Measurements from ENCODE around the gene ASTN1.

The ASTN1 gene

GRCh38 chr1:176888471-176889032, 276.0 kb downstream of the ASTN1 start:
- DNase-seq (ENCODE audit: low read depth in 1 of 2, low spot score in 1 of 2): no peak
- TF ChIP-seq SPI1 (IDR thresholded peaks at IDR 0.05; ENCODE audit: borderline replicate concordance, low read depth) (no peak), POLR2AphosphoS5 (IDR thresholded peaks at IDR 0.05; ENCODE audit: low read depth) (no peak), CTCF (IDR thresholded peaks at IDR 0.05; ENCODE audit: insufficient read depth, low read length) (no peak), GABPA (IDR thresholded peaks at IDR 0.05; ENCODE audit: low read depth) (no peak), REST (IDR thresholded peaks at IDR 0.05; ENCODE audit: insufficient replicate concordance, low read depth) (no peak)
- no peak overlapping the region for H3K4me3 ChIP-seq (replicated peaks; ENCODE audit: insufficient read depth, low read length)
- no peaks in the 10 kb centered on the region for H3K27me3 ChIP-seq (ENCODE audit: insufficient read depth, poor library complexity, severe bottlenecking)
- no peak overlapping the region for H3K27ac ChIP-seq (replicated peaks)

- Histone ChIP-seq H3K27ac (replicated peaks) (no peak overlapping the region), H3K27me3 (ENCODE audit: insufficient read depth, poor library complexity, severe bottlenecking) (no peaks in the 10 kb centered on the region), H3K4me3 (replicated peaks; ENCODE audit: insufficient read depth, low read length) (no peak overlapping the region)
- no peak for DNase-seq (ENCODE audit: low read depth in 1 of 2, low spot score in 1 of 2)
- TF ChIP-seq CTCF (IDR thresholded peaks at IDR 0.05; ENCODE audit: insufficient read depth, low read length) (no peak), POLR2AphosphoS5 (IDR thresholded peaks at IDR 0.05; ENCODE audit: low read depth) (no peak), SPI1 (IDR thresholded peaks at IDR 0.05; ENCODE audit: borderline replicate concordance, low read depth) (no peak), GABPA (IDR thresholded peaks at IDR 0.05; ENCODE audit: low read depth) (no peak), REST (IDR thresholded peaks at IDR 0.05; ENCODE audit: insufficient replicate concordance, low read depth) (no peak)
These were observed 278.8 kb downstream of the ASTN1 start for GRCh38 chr1:176885751-176886150.

- no peak for DNase-seq (ENCODE audit: low read depth in 1 of 2, low spot score in 1 of 2)
- Histone ChIP-seq H3K4me3 (replicated peaks; ENCODE audit: insufficient read depth, low read length) (no peak overlapping the region), H3K27me3 (ENCODE audit: insufficient read depth, poor library complexity, severe bottlenecking) (no peaks in the 10 kb centered on the region), H3K27ac (replicated peaks) (no peak overlapping the region)
- TF ChIP-seq REST (IDR thresholded peaks at IDR 0.05; ENCODE audit: insufficient replicate concordance, low read depth): no peak
- no peak for TF ChIP-seq CTCF (IDR thresholded peaks at IDR 0.05; ENCODE audit: insufficient read depth, low read length)
- no peak for TF ChIP-seq GABPA (IDR thresholded peaks at IDR 0.05; ENCODE audit: low read depth)
- no peak for TF ChIP-seq SPI1 (IDR thresholded peaks at IDR 0.05; ENCODE audit: borderline replicate concordance, low read depth)
- no peak for TF ChIP-seq POLR2AphosphoS5 (IDR thresholded peaks at IDR 0.05; ENCODE audit: low read depth)
These were observed 279.2 kb downstream of the ASTN1 start for GRCh38 chr1:176885341-176885740.

Measured in HL-60 (cell line).